GM19193 (cell line): ENCODE measurements around the gene EPHA4.

Experiments
- POLR2A ChIP-seq: IDR thresholded peaks from 4 replicates; pipeline ENCODE4 v1.6.1; 2011; ENCODE audit not compliant: insufficient read depth, insufficient read length; ENCODE audit errors: extremely low read depth

EPHA4 gene

GRCh38 chr2:221482666-221483455 lies 89.2 kb downstream of the EPHA4 start:
- TF ChIP-seq POLR2A = no peak

- no peak for TF ChIP-seq POLR2A
Measured at GRCh38 chr2:221480821-221481220, 91.3 kb downstream of the EPHA4 start.

GRCh38 chr2:221480163-221480562 lies 91.9 kb downstream of the EPHA4 start:
- TF ChIP-seq POLR2A = no peak

GRCh38 chr2:221478485-221478863 lies 93.6 kb downstream of the EPHA4 start:
- no peak for TF ChIP-seq POLR2A

GRCh38 chr2:221477714-221478484 lies 94.2 kb downstream of the EPHA4 start:
- TF ChIP-seq POLR2A = no peak

GRCh38 chr2:221476195-221476594 lies 95.9 kb downstream of the EPHA4 start:
- TF ChIP-seq POLR2A = no peak

- no peak for TF ChIP-seq POLR2A
Measured at GRCh38 chr2:221473451-221473850, 98.7 kb downstream of the EPHA4 start.

GRCh38 chr2:221468317-221468716 lies 103.8 kb downstream of the EPHA4 start:
- TF ChIP-seq POLR2A = no peak

- no peak for TF ChIP-seq POLR2A
Measured at GRCh38 chr2:221467610-221468009, 104.5 kb downstream of the EPHA4 start.

- no peak for TF ChIP-seq POLR2A
Measured at GRCh38 chr2:221466744-221467143, 105.4 kb downstream of the EPHA4 start.

GRCh38 chr2:221465776-221466175 lies 106.3 kb downstream of the EPHA4 start:
- no peak for TF ChIP-seq POLR2A

GRCh38 chr2:221464971-221465370 lies 107.1 kb downstream of the EPHA4 start:
- TF ChIP-seq POLR2A = no peak

GRCh38 chr2:221463241-221463896 lies 108.7 kb downstream of the EPHA4 start:
- no peak for TF ChIP-seq POLR2A

GRCh38 chr2:221461901-221462300 lies 110.2 kb downstream of the EPHA4 start:
- TF ChIP-seq POLR2A = no peak

- TF ChIP-seq POLR2A = no peak
Measured at GRCh38 chr2:221460136-221460535, 112.0 kb downstream of the EPHA4 start.
